ENCODE data around the gene CERS6. TPM values are rescaled to one million over a fixed set of nuclear protein-coding genes. Genes with fewer than 3 reads are reported as not detected.

The CERS6 gene
- total RNA-seq, 1 experiment from 2014 or later: 8.3 TPM

- Histone ChIP-seq H3K9me2 (ENCODE audit: insufficient read depth) (no peaks in the 10 kb centered on the region), H3K9me3 (ENCODE audit: insufficient read depth, low read depth) (no peaks in the 10 kb centered on the region), H3K4me1 (replicated peaks; ENCODE audit: insufficient read depth) (peaks cover 5% of the 10 kb centered on the region; the same call in 1 of the 2 replicates), H3F3A (ENCODE audit: insufficient read depth, low read depth) (no peaks in the 10 kb centered on the region), H3K27me3 (ENCODE audit: insufficient read depth, low read depth) (no peaks in the 10 kb centered on the region), H4K20me1 (ENCODE audit: insufficient read depth) (no peaks in the 10 kb centered on the region), H3K79me2 (ENCODE audit: low read depth) (no peaks in the 10 kb centered on the region), H3K4me2 (no peak overlapping the region), H2AFZ (no peak overlapping the region), H3K4me3 (no peak overlapping the region), H3K27ac (no peak overlapping the region), H3K36me3 (ENCODE audit: low read depth) (no peaks in the 10 kb centered on the region)
- ChIA-PET CTCF (no interaction called here), POLR2A (ENCODE audit: unreplicated experiment) (no interaction called here)
- DNase-seq: no peak
- BruUV-seq (replicated peaks): no TSS peak
- intact Hi-C loops (cut with micrococcal nuclease; ENCODE audit: unreplicated experiment): no loop called here
- TF ChIP-seq CTCF (conservative IDR thresholded peaks at IDR 0.05): no peak
- no peak for TF ChIP-seq EZH2 (IDR thresholded peaks at IDR 0.05; ENCODE audit: low read depth)
Observed at GRCh38 chr2:168424971-168425370, 31.1 kb upstream of the CERS6 start.

- intact Hi-C loops (cut with micrococcal nuclease; ENCODE audit: unreplicated experiment): no loop called here
Observed at GRCh38 chr2:168426861-168427260, 29.2 kb upstream of the CERS6 start.

GRCh38 chr2:168427451-168427850 lies 28.6 kb upstream of the CERS6 start:
- TF ChIP-seq CTCF (conservative IDR thresholded peaks at IDR 0.05) (no peak), EZH2 (IDR thresholded peaks at IDR 0.05; ENCODE audit: low read depth) (no peak)
- Histone ChIP-seq H3F3A (ENCODE audit: insufficient read depth, low read depth) (no peaks in the 10 kb centered on the region), H3K4me2 (no peak overlapping the region), H3K27me3 (ENCODE audit: insufficient read depth, low read depth) (no peaks in the 10 kb centered on the region), H2AFZ (no peak overlapping the region), H3K9me2 (ENCODE audit: insufficient read depth) (no peaks in the 10 kb centered on the region), H3K79me2 (ENCODE audit: low read depth) (no peaks in the 10 kb centered on the region), H4K20me1 (ENCODE audit: insufficient read depth) (no peaks in the 10 kb centered on the region), H3K4me1 (replicated peaks; ENCODE audit: insufficient read depth) (peaks cover 5% of the 10 kb centered on the region; the same call in 1 of the 2 replicates), H3K27ac (no peak overlapping the region), H3K4me3 (no peak overlapping the region), H3K36me3 (ENCODE audit: low read depth) (no peaks in the 10 kb centered on the region), H3K9me3 (ENCODE audit: insufficient read depth, low read depth) (no peaks in the 10 kb centered on the region)
- intact Hi-C loops (cut with micrococcal nuclease; ENCODE audit: unreplicated experiment): no loop called here
- no peak for DNase-seq
- ChIA-PET CTCF (interaction anchor here (0.6 kb wide), 1 partner anchor 36 kb away, joined by 3 read pairs; no protein-coding TSS in a partner anchor), POLR2A (ENCODE audit: unreplicated experiment) (no interaction called here)
- no TSS peak for BruUV-seq (replicated peaks)

More at GRCh38 chr2:168426861-168427260, 29.2 kb upstream of the CERS6 start:
- Histone ChIP-seq H3K9me3 (ENCODE audit: insufficient read depth, low read depth) (no peaks in the 10 kb centered on the region), H3K27ac (no peak overlapping the region), H3K27me3 (ENCODE audit: insufficient read depth, low read depth) (no peaks in the 10 kb centered on the region), H4K20me1 (ENCODE audit: insufficient read depth) (no peaks in the 10 kb centered on the region), H3K4me3 (no peak overlapping the region), H3K79me2 (ENCODE audit: low read depth) (no peaks in the 10 kb centered on the region), H3K4me1 (replicated peaks; ENCODE audit: insufficient read depth) (peaks cover 5% of the 10 kb centered on the region; the same call in 1 of the 2 replicates), H3K9me2 (ENCODE audit: insufficient read depth) (no peaks in the 10 kb centered on the region), H3K4me2 (no peak overlapping the region), H2AFZ (no peak overlapping the region), H3K36me3 (ENCODE audit: low read depth) (no peaks in the 10 kb centered on the region), H3F3A (ENCODE audit: insufficient read depth, low read depth) (no peaks in the 10 kb centered on the region)
- CTCF ChIA-PET: interaction anchor here (0.6 kb wide), 1 partner anchor 35 kb away, joined by 3 read pairs; no protein-coding TSS in a partner anchor
- no peak for TF ChIP-seq CTCF (conservative IDR thresholded peaks at IDR 0.05)
- no peak for TF ChIP-seq EZH2 (IDR thresholded peaks at IDR 0.05; ENCODE audit: low read depth)
- POLR2A ChIA-PET (ENCODE audit: unreplicated experiment): no interaction called here
- BruUV-seq (replicated peaks): no TSS peak
- no peak for DNase-seq
